ENCODE data around the gene TRIM65. TPM values are rescaled to one million over a fixed set of nuclear protein-coding genes. Genes with fewer than 3 reads are reported as not detected.

Gene TRIM65, protein sequence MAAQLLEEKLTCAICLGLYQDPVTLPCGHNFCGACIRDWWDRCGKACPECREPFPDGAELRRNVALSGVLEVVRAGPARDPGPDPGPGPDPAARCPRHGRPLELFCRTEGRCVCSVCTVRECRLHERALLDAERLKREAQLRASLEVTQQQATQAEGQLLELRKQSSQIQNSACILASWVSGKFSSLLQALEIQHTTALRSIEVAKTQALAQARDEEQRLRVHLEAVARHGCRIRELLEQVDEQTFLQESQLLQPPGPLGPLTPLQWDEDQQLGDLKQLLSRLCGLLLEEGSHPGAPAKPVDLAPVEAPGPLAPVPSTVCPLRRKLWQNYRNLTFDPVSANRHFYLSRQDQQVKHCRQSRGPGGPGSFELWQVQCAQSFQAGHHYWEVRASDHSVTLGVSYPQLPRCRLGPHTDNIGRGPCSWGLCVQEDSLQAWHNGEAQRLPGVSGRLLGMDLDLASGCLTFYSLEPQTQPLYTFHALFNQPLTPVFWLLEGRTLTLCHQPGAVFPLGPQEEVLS
- total RNA-seq (10 to 100 TPM in 3 of 5 donors, 1 to 10 TPM in 1, not detected in 1; 9.2 to 26.6 (median 16.9) TPM), polyA plus RNA-seq (10 to 100 TPM in 1 of 3 donors, 1 to 10 TPM in 2; 8.1 to 10.6 (median 9.5) TPM)
- long read RNA-seq, donor 1, partial matches to known transcripts, result 0 of 2 reads
- long read RNA-seq, donor 1, other reads (novel, unspliced or antisense), result 0 of 2 reads
- long read RNA-seq, donor 2, partial matches to known transcripts, result 0 of 5 reads
- long read RNA-seq, donor 2, other reads (novel, unspliced or antisense), result 0 of 5 reads
- long read RNA-seq, donor 3, partial matches to known transcripts, result 0 of 1 reads
- long read RNA-seq, donor 3, other reads (novel, unspliced or antisense), result 0 of 1 reads
- long read RNA-seq, donor 4, result 0 reads
- long read RNA-seq, donor 5, partial matches to known transcripts, result 0 of 2 reads
- long read RNA-seq, donor 5, other reads (novel, unspliced or antisense), result 0 of 2 reads
- long read RNA-seq, donor 6, partial matches to known transcripts, result 0 of 4 reads
- long read RNA-seq, donor 6, other reads (novel, unspliced or antisense), result 0 of 4 reads
- long read RNA-seq, donor 7, result 0 reads
- long read RNA-seq, donor 8, partial matches to known transcripts, result 0 of 2 reads
- long read RNA-seq, donor 8, other reads (novel, unspliced or antisense), result 0 of 2 reads
- long read RNA-seq, donor 9, partial matches to known transcripts, result 0 of 2 reads
- long read RNA-seq, donor 9, other reads (novel, unspliced or antisense), result 0 of 2 reads
- long read RNA-seq, donor 10, partial matches to known transcripts, result 0 of 1 reads
- long read RNA-seq, donor 10, other reads (novel, unspliced or antisense), result 0 of 1 reads

DNA sequence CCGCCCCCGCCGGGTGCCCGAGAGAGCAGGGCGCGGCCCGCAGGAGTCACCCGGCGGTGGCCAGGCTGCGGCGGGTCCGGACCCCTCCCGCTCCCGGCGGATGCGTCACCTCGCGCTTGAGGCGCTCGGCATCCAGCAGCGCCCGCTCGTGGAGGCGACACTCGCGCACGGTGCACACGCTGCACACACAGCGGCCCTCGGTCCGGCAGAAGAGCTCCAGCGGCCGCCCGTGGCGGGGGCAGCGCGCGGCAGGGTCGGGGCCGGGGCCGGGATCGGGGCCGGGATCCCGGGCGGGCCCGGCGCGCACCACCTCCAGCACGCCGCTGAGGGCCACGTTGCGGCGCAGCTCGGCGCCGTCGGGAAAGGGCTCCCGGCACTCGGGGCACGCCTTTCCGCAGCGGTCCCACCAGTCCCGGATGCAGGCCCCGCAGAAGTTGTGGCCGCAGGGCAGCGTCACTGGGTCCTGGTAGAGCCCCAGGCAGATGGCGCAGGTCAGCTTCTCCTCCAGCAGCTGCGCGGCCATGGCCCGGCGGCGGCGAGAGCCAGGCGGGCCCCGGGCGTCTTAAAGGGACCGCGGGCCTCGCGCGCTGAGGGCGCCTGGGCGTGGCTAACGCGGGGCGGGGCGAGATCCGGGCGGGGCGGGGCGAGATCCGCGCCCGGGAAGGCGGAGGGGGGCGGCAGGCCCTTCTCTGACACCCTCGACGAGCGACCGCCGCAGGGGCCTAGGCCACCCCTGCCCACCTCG is at the start of gene TRIM65:
Gene TRIM65 (minus strand): TSS at position 537 of the 745 bp plus-strand sequence. CDS start 14 bp downstream, at position 523.
- Histone ChIP-seq H3K36me3 (peaks cover 37 to 56% (median 49%) of the 10 kb centered on the region in 4 donors), H3K27me3 (no peaks in the 10 kb centered on the region), H3K4me1 (peaks cover 19 to 59% (median 44%) of the 10 kb centered on the region in 4 donors), H3K9me3 (no peaks in the 10 kb centered on the region), H3K4me3 (peak within 1 kb of the TSS; percentile 74 to 85 (median 80)), H3K27ac (peak within 1 kb of the TSS; percentile 91 to 97 (median 94))
- TF ChIP-seq POLR2A (IDR thresholded peaks at IDR 0.05) (peak in 1 of 4 donors; percentile 42), EP300 (IDR thresholded peaks at IDR 0.05) (no peak), POLR2AphosphoS5 (IDR thresholded peaks at IDR 0.05) (peak; percentile 59 to 87 (median 77))
- TF ChIP-seq, protein P1, sequence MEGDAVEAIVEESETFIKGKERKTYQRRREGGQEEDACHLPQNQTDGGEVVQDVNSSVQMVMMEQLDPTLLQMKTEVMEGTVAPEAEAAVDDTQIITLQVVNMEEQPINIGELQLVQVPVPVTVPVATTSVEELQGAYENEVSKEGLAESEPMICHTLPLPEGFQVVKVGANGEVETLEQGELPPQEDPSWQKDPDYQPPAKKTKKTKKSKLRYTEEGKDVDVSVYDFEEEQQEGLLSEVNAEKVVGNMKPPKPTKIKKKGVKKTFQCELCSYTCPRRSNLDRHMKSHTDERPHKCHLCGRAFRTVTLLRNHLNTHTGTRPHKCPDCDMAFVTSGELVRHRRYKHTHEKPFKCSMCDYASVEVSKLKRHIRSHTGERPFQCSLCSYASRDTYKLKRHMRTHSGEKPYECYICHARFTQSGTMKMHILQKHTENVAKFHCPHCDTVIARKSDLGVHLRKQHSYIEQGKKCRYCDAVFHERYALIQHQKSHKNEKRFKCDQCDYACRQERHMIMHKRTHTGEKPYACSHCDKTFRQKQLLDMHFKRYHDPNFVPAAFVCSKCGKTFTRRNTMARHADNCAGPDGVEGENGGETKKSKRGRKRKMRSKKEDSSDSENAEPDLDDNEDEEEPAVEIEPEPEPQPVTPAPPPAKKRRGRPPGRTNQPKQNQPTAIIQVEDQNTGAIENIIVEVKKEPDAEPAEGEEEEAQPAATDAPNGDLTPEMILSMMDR (IDR thresholded peaks at IDR 0.05), result peak in 2 of 7 experiments; percentile 6 to 58
- intact Hi-C loops (cut with DNase I; ENCODE audit: low total_unique reads), result no loop called here
- DNase-seq, result peak; percentile 86 to 95
- 0 to 1% (median 0%) methylated on average over 4 to 102 of the region's 102 CpGs; no CpG with 5 or more reads in 1 of the 5 donors for WGBS, 5 donors

DNA sequence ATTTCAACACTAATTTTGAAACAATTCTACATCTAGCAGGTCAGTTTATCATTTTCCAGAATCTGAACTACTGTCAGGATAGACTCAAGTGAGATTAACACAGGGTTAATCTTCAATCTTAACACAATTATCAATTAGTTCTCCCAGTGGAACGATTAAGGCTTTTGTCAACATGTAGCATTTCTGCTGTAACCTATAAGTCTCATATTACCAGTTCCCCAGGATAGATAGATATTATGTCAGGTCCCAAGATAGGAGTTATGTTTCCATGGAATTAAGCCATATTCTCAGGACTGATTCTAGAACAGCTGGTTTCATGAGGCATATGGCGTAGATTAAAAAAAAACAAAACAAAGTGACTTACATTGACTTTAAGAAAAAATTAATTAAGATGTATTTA is 48.5 kb upstream of the TRIM65 start:
- no peak overlapping the region for H3K4me3 ChIP-seq
- H3K36me3 ChIP-seq, result peaks cover 43 to 77% (median 70%) of the 10 kb centered on the region in 4 donors
- H3K9me3 ChIP-seq, result no peaks in the 10 kb centered on the region
- intact Hi-C loops (cut with DNase I; ENCODE audit: low total_unique reads), result no loop called here
- H3K4me1 ChIP-seq, result peaks cover 6 to 12% (median 9%) of the 10 kb centered on the region in 4 donors
- no peak for DNase-seq
- H3K27me3 ChIP-seq, result no peaks in the 10 kb centered on the region
- 36 to 63% (median 50%) methylated on average over 2 of the region's 2 CpGs for WGBS, 5 donors
- TF ChIP-seq, protein P1 (IDR thresholded peaks at IDR 0.05), result no peak
- TF ChIP-seq POLR2AphosphoS5 (IDR thresholded peaks at IDR 0.05) (no peak), EP300 (IDR thresholded peaks at IDR 0.05) (no peak), POLR2A (IDR thresholded peaks at IDR 0.05) (no peak)
- H3K27ac ChIP-seq, result no peak overlapping the region

DNA sequence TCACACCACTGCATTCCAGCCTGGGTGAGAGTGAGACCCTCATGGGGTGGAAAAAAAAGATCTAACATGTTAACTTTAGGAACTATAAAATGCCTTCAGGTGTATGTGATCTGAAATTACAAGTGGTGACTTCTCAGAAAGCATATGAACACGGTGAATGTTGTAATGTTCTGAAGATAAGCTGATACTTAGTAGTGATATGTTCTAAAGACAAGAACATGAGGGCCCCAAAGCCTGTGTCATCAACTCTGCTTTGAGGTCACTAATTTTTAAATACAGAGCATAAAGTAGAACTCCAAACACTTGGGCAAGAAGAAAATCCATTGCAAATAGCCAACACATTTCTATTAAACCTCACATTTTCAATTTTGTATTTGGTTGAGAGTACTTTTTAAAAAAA is 46.7 kb upstream of the TRIM65 start:
- Histone ChIP-seq H3K36me3 (peaks cover 26 to 60% (median 53%) of the 10 kb centered on the region in 4 donors), H3K4me1 (peaks cover 9 to 17% (median 13%) of the 10 kb centered on the region in 4 donors), H3K4me3 (no peak overlapping the region), H3K27ac (no peak overlapping the region), H3K9me3 (no peaks in the 10 kb centered on the region), H3K27me3 (no peaks in the 10 kb centered on the region)
- 38 to 84% (median 57%) methylated on average over 1 of the region's 1 CpG for WGBS, 5 donors
- intact Hi-C loops (cut with DNase I; ENCODE audit: low total_unique reads), result no loop called here
- TF ChIP-seq POLR2A (IDR thresholded peaks at IDR 0.05), result no peak
- TF ChIP-seq POLR2AphosphoS5 (IDR thresholded peaks at IDR 0.05), result no peak
- TF ChIP-seq EP300 (IDR thresholded peaks at IDR 0.05), result no peak
- TF ChIP-seq, protein P1 (IDR thresholded peaks at IDR 0.05), result no peak
- DNase-seq, result no peak
